Measurements from ENCODE around the gene TLDC2. TPM values are rescaled to one million over a fixed set of nuclear protein-coding genes. Genes with fewer than 3 reads are reported as not detected.

The TLDC2 gene
- total RNA-seq, 2 experiments from 2014 or later: not detected

GRCh38 chr20:36830791-36831691, 44.9 kb upstream of the TLDC2 start:
- intact Hi-C loops (cut with DNase I, micrococcal nuclease): no loop called here

GRCh38 chr20:36832791-36833190, 43.1 kb upstream of the TLDC2 start:
- Histone ChIP-seq H3K27me3 (ENCODE audit: control insufficient read depth in 1 of 2, insufficient read depth in 2 of 2, low read length in 2 of 2) (no peaks in the 10 kb centered on the region), H3K4me3 (ENCODE audit: low read length) (no peak overlapping the region), H3K36me3 (ENCODE audit: insufficient read depth, low read length) (no peaks in the 10 kb centered on the region), H3K4me1 (ENCODE audit: insufficient read depth, low read length) (peaks cover 13% of the 10 kb centered on the region), H3K9me3 (ENCODE audit: control insufficient read depth in 1 of 2, insufficient read depth in 1 of 2, low read length in 2 of 2) (no peaks in the 10 kb centered on the region), H3K27ac (ENCODE audit: low read depth in 1 of 2, low read length in 2 of 2) (no peak overlapping the region)
- ATAC-seq (ENCODE audit: poor library complexity) (no peak), DNase-seq (no peak)
- no peaks in the 10 kb centered on the region for H3K9me3 Mint-ChIP-seq
- H3K4me1 Mint-ChIP-seq (ENCODE audit: low read depth): peaks cover 8% of the 10 kb centered on the region
- H3K27me3 Mint-ChIP-seq: no peaks in the 10 kb centered on the region
- ChIA-PET CTCF (no interaction called here), POLR2A (no interaction called here)
- H3K27ac Mint-ChIP-seq: no peak overlapping the region
- no peaks in the 10 kb centered on the region for H3K36me3 Mint-ChIP-seq (ENCODE audit: low read depth)
- no peak for TF ChIP-seq CTCF (IDR thresholded peaks at IDR 0.05)
- intact Hi-C loops (cut with DNase I, micrococcal nuclease): no loop called here
- no peak overlapping the region for H3K4me3 Mint-ChIP-seq

More at GRCh38 chr20:36830791-36831691, 44.9 kb upstream of the TLDC2 start:
- POLR2A ChIA-PET: no interaction called here
- CTCF ChIA-PET: no interaction called here
- no peak overlapping the region for H3K27ac Mint-ChIP-seq
- H3K4me3 Mint-ChIP-seq: no peak overlapping the region
- TF ChIP-seq CTCF (IDR thresholded peaks at IDR 0.05): no peak
- H3K4me1 Mint-ChIP-seq (ENCODE audit: low read depth): peaks cover 7% of the 10 kb centered on the region
- no peaks in the 10 kb centered on the region for H3K9me3 Mint-ChIP-seq
- H3K4me3 ChIP-seq (ENCODE audit: low read length): no peak overlapping the region
- no peaks in the 10 kb centered on the region for H3K27me3 Mint-ChIP-seq
- no peaks in the 10 kb centered on the region for H3K36me3 Mint-ChIP-seq (ENCODE audit: low read depth)
- ATAC-seq (ENCODE audit: poor library complexity) (no peak), DNase-seq (no peak)
- peaks cover 9% of the 10 kb centered on the region for H3K4me1 ChIP-seq (ENCODE audit: insufficient read depth, low read length)
- H3K27me3 ChIP-seq (ENCODE audit: control insufficient read depth in 1 of 2, insufficient read depth in 2 of 2, low read length in 2 of 2): no peaks in the 10 kb centered on the region
- no peaks in the 10 kb centered on the region for H3K9me3 ChIP-seq (ENCODE audit: control insufficient read depth in 1 of 2, insufficient read depth in 1 of 2, low read length in 2 of 2)
- H3K27ac ChIP-seq (ENCODE audit: low read depth in 1 of 2, low read length in 2 of 2): no peak overlapping the region
- no peaks in the 10 kb centered on the region for H3K36me3 ChIP-seq (ENCODE audit: insufficient read depth, low read length)

GRCh38 chr20:36833275-36834020, 42.5 kb upstream of the TLDC2 start:
- H3K9me3 ChIP-seq (ENCODE audit: control insufficient read depth in 1 of 2, insufficient read depth in 1 of 2, low read length in 2 of 2): no peaks in the 10 kb centered on the region
- H3K4me1 ChIP-seq (ENCODE audit: insufficient read depth, low read length): peaks cover 13% of the 10 kb centered on the region
- no peaks in the 10 kb centered on the region for H3K27me3 Mint-ChIP-seq
- no peak overlapping the region for H3K4me3 Mint-ChIP-seq
- H3K27me3 ChIP-seq (ENCODE audit: control insufficient read depth in 1 of 2, insufficient read depth in 2 of 2, low read length in 2 of 2): no peaks in the 10 kb centered on the region
- no peak overlapping the region for H3K4me3 ChIP-seq (ENCODE audit: low read length)
- CTCF ChIA-PET: no interaction called here
- POLR2A ChIA-PET: no interaction called here
- no peaks in the 10 kb centered on the region for H3K9me3 Mint-ChIP-seq
- H3K36me3 ChIP-seq (ENCODE audit: insufficient read depth, low read length): no peaks in the 10 kb centered on the region
- H3K27ac ChIP-seq (ENCODE audit: low read depth in 1 of 2, low read length in 2 of 2): no peak overlapping the region
- H3K36me3 Mint-ChIP-seq (ENCODE audit: low read depth): no peaks in the 10 kb centered on the region
- no peak for ATAC-seq (ENCODE audit: poor library complexity)
- intact Hi-C loops (cut with DNase I, micrococcal nuclease): no loop called here
- TF ChIP-seq CTCF (IDR thresholded peaks at IDR 0.05): no peak
- H3K4me1 Mint-ChIP-seq (ENCODE audit: low read depth): peaks cover 8% of the 10 kb centered on the region
- H3K27ac Mint-ChIP-seq: no peak overlapping the region
- no peak for DNase-seq

Data from CD4-positive, alpha-beta T cell (primary cell).